Amniotic stem cell (primary cell): ENCODE data around the gene PPM1H.
"Not testable (repeated sequence)": the region's sequence is repeated elsewhere in the genome, so short reads cannot be mapped to it uniquely, and the experiment has no call there.

Source experiments
- DNase-seq: peaks from one replicate; lab custom pipeline; 2025; lab: John Stamatoyannopoulos, UW

PPM1H gene

DNA sequence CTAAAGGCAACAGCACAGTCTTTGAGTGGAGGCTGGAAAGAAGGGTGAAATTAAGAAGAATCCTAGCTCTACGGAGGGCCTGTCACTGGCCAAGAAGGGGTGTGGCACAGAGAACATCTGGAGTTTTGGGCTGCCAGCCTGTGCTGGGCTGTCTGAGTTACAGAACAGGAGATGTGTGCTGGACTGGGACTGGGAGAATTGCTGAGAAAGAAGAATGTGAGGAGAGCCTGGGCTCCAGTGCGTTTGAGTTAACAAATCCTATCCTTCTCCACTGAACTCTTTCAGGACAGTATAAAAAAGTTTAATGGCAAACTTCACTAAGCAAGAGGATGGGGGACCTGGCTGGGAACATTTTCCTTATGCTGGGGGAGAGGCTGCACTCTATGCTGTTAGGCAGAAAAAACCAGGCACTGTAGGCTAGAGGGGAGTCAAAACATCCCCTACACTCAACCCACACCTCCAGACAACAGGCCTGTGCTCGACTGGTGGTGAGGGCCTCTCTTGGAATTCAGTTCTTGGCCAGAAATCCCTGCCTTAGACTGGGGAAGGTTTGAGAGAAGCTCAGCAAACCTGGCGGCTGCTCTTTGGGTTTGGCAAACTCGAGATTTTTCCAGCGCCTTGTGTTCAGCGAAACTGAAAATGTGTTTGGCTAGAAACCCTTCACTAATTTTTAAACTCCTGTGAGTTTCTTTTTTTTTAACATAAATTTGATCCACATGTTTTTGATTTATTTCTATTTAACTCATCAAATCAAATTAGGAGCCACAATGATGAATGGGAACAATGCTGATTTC, 251.0 kb downstream of the PPM1H start:
- DNase-seq = no peak

DNA sequence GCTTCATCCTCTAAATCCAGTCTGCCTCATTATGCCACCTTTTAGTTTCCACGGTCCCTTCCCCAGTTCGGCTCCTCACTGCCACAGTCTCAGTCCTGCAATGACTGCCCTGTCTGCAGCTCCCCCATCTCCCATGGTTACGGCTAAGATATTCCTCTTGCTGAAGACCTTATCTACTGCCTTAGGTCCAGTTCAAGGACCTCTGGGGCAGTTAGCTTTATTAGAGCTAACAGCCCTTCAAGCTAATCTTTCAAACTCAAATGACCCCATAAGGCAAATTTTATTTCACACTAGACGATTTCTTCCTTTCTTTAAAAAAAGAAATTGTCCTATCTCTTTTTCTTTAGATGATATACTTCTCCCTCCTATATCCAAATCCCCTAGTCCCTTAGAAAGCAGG, 253.6 kb downstream of the PPM1H start:
- DNase-seq = no peak

DNA sequence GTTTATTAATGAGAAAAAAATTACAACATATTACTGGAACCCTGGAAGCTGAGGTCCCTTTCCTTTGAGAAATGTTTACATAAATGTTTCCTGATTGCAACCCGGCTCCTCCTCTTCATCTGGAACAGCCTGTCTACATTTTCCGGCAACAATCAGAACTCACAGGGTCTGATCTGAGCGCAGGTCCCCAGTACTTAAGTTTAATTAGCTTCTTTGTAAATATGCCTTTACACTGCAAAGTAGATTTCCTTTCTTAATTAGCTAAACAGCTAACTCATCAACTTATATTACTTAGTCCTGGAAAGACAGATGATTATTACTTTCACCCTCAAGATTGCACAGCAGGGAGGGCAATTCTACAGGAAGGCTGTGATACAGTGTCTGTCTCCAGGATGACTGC, 255.3 kb downstream of the PPM1H start:
- no peak for DNase-seq

DNA sequence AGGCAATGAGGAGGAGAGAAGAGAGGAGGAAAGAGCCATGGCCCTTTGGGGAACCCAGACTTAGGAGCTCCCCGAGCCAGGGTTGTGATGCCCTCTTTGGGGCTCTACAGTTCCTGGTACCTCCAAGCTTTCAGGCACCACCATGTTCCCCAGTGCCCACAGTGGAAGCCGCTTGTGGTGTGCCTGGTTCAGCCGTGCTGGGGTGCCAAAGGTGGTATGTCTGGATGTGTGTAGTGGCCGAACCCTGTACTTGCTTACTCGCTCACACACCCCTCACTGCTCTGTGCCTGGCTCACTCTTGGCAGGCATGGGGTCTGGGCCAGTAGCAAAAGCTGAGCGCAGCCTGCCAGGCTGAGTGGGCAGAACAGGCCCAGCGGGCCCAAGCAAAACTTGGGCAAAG, 257.6 kb downstream of the PPM1H start:
- no peak for DNase-seq

DNA sequence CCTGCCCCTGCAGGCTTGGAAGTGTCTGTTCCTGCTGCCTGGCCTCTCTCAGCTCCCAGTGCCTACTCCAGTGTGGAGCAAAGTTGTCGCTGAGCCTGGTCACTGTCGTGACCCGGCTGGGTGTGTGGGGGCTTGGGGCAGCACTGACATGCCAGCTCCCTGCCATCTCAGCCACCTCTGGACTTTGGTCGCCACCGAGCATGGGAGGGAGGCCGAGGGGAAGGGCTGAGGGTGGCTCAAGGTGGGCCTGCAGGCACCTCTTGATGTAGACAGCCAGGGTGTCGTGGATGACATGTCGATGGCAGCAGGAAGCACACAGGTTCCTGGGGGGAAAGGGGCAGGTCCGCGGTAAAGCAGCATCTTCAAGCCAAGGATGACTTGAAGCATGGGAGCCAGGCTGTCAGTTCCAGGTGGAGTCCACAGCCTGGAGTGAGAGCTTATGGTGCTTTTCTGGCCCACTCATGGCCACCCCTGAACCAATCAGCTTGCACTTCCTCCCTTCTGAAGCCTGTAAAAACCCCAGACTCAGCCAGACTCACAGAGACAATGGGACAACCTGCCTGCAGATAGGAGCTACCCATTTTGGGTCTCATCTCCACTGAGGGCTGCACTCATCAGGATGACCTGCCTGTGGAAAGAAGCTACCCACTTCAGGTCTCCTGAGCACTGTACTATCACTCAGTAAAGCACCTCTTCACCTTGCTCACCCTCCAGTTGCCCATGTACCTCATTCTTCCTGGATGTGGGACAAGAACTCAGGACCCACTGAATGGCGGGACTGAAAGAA, 258.2 kb downstream of the PPM1H start:
- DNase-seq = no peak

DNA sequence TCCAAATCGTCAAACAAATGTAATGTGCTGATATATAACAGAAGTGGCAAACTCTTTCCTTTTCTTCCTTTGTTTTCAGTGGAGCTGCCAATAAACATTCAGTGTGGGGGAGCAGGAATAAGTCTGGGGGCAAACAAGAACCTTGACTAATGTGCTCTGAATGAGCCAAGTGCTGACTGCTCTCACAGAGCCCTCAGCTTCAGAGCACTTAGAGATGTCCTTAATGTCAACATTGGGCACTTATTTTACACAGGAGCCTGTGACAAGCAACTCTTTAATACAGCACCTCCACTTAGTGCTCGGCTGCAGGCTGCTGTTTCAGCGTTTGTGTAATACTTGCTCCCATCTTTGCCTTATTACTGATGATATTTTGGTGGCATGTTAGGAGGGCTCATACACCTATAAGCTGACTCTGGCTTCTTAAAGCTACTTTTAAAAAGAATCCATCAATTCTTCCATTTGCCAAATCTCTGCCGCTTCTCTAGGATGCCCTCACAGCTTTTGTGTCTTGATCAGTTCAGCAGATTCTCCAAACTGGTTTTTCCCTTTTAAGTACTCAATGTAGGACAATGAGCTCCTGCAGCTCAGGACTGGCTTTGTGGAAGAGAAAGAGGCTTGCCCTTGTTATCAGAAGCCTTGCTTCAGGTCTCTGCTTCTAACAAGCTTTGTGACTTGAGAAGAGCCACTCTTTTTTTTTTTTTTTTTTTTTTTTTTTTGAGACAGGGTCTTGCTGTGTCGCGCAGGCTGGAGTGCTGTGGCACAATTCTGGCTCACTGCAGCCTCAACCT, 261.7 kb downstream of the PPM1H start:
- no peak for DNase-seq

DNA sequence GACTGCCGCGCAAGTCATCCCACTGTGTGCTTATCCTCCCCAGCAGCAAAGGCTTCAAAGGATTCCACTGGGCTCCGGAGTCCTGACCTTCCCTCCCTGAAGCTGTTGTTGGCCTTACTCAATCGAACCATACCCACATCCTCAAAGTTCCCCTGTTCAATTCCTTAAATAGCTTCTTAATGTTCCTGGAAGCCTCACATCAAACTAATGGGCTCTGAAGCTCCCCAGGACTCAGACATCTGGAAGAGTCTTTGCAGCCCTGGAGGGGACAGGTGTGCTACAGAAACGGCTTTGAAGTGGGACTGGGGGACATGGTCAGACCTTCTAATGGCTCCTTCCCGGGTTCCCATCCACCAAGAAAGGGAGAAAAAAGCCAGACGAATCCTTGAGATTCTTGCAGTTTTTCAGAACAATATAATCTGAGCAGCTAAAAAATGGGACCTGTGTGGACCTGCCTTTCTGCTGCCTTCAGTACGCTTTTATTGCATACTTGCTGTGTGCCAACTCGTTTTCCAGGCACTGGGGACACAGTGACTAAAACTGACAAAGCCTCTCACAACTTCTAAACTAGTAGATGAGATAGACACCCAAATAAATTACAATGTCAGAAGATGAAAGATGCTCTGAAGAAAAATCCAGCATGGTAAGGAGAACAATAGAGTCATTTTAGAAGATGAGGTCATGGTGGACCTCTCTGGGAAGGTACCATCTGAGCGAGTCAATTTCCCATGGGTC, 263.8 kb downstream of the PPM1H start:
- DNase-seq = no peak

DNA sequence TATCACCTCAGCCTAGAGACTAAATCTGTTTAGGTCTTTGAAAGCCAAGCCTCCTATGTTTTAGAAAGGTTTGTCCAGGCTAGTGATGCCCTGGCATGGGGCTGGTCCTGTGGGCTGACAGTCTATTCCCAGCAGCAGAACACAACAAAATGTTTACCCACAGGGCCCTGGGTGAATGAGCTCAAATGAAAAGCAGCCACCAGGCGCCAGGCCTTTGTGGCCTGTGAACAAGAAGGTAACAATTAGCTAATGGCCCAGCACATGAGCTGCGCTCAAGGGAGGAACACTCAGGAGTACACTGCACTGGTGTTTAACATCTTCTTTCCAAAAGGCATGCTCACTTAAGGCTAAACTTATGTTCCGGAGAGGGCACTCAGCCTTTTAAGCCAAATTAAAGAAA, 266.2 kb downstream of the PPM1H start:
- no peak for DNase-seq

DNA sequence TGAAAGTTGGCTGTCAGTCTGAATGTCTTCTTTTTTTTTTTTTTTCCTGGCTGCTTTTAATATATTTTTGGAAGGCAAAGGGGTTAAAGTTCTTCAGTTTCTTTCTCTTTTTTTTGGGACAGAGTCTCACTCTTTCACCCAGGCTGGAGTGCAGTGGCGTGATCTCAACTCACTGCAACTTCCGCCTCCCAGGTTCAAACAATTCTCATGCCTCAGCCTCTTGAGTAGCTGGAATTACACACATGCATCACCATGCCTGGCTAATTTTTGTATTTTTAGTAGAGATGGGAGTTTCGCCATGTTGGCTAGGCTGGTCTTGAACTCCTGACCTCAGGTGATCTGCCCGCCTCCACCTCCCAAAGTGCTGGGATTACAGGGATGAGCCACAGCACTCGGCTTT, 270.0 kb downstream of the PPM1H start:
- not testable (repeated sequence) for DNase-seq

DNA sequence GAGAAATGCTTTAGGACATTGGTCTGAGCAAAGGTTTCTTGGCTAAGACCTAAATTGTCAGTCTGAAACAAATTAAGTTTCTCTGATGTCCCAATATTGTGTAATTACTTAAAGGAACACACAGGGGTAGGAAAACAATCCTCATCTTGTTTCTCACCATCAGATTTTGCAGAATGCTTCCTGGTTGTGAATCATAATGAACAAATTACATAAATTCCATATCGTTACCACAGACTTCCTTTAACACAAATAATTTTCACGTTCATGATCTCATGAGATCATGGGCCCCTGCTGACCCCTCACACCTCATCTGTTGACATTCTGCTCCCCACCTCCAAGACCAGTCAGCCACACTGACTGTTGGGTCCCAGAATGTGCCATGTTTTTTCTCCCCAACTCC, 274.2 kb downstream of the PPM1H start:
- no peak for DNase-seq

DNA sequence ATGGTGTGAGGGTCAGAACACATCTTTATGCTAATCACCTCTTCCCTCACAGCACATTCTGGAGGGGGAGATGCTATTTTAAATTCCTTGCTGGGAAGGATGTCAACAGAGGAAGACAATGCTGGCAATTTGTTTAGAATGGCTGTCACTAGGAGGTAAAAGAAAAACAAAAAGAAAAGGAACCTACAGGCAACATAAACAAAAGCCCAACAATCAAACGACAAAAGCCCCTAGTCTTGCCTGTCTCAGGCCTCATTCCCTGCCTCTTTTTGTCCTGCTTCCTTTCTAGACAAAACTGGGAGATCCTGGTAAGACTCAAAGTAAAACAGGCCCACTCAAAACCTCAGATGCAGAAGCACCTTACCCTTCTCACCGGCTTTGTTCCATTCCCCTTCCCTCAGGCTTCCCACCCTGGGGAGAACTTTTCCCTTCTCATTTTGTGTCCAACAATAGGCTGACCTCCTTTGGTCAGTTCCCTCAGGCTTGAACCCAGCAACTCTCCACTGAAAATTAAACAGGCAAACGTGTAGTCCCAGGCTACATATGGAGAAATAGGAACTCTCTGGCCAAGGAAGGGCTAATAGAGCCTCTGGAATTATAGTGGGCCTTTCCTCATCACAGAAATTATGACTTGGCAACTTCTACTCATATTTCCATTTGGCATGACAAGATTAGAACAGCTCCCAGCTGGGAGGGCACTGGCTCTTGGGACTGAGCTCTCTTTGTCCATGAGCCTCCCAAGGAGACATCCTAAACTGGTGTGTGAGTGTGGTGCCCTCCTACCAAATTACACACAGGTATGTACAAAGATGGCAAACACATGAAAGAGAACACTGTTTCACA, 275.3 kb downstream of the PPM1H start:
- DNase-seq = no peak

DNA sequence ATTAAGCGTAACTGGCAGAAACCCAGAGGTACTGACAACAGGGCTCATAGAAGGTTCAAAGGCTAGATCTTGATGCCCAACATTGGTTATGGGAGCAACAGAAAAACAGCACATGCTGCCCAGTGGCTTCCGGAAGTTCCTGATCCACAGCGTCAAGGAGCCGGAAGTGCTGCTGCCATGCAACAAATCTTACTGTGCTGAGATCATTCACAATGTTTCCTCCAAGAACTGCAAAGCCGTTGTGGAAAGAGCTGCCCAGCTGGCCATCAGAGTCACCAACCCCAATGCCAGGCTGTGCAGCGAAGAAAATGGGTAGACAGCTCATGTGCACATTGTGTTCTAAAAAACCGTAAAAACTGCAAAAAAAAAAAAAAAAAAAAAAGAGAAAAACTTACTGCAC, 276.0 kb downstream of the PPM1H start:
- no peak for DNase-seq

DNA sequence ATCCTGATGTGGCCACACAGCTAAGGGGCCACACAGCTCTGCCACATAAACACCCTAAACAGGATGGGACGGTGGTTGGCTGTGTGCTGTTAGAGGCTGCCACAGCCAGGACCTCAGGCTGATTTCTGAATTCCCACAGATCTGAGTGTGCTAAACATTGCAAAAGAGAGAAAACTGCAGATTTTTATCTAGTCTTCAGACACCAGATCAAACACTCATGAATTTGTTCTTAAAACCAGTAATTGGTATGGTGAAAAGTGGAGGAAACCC, 277.7 kb downstream of the PPM1H start:
- DNase-seq = no peak

DNA sequence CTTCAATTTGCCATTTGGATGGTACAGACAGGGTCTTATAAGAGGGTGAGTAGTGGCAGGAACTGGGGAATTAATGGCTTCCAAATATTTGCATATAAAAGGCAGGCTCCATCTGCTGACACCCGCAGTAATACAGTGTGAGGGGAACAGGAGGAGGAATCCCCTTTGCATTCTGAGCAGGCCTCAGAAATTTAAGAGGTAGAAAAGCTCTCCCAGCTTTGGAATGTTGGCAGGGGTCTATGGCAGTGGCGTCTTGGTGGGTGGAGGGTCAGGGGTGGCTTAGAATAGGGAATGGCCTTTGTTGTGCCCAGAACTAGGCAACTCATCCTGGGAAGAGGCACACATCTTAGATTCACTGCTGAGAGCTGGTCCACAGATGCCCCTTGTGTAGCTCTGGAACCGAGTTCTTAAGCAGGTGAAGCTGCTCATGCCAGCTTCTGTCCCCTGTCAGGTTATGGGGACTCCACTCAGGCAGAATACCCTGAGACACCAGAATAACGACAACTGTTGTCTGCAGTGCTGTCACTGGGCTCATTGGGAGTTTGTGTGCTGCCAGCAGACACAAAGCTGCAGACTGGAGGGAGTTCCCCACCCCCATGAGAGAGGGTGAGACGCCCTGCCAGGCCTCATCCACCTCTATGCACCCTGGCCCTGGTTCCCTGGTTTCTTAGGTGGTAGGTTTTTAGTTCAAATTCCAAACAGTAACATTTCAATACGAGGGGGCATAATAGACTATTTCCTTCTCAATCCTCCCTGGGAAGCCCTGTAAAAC, 278.2 kb downstream of the PPM1H start:
- DNase-seq = no peak

DNA sequence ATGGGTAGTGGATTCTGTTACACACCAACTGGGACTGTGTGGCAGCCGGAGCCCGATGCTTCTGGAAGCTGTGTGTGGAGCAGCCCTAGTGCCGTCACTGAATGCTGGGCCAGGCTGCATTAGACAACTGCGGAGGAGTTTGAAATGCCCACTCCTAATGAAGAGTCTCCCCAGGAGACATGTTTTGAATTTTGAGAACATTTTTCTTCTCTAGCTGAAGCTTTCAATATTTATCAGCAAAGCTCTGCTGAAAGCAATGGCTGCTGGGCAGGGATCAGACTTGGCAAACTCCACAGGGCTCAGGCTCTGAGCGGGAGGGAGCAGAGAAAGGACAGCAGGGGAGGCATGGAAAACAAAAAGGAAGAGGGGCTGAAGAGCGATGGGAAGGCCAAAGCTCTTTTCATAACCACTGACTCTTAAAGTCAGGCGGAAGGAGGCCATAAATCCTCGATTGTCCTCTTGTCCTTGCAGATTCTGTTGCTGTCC, 279.2 kb downstream of the PPM1H start:
- DNase-seq = no peak

DNA sequence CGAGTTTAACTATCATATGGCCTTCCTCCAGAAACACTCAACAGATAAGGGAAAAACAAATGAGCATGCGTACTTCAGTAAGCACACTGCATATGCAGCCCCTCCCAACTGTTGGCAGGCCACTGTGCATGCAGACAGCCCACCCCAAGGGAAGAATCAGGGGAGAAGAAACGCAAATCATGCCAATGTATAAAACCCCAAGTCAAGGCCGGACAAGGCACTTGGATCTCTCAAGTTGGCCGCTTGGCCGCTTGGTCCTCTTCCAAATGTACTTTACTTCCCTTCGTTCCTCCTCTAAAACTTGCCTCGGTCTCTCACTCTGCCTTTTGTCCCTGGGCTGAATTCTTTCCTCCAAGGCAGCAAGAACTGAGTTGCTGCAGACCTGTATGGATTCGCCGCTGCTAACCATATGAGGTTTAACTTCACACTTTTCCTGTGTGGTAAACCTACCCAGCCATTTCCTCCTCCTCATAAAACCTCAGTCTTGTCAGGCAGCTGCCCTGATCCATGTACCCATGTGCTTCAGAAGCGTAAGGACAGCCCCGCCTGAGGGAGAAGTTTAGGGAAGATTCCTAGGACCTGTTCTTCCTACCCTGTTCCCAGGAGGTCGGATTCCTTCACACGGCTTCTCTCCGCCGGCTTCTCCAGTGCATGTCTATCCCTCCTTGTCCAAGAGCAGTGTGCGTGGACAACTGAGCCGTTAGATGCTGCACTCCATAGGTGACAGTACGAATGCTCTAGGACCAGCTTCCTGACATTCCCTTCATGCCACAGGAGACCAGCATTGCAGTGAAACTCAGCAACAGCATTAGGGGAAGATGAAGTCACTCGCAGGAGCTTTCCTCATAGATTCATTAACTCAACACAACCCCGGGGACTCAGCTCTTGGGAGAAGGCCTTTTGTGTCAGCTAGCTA, 280.4 kb downstream of the PPM1H start:
- DNase-seq = no peak

DNA sequence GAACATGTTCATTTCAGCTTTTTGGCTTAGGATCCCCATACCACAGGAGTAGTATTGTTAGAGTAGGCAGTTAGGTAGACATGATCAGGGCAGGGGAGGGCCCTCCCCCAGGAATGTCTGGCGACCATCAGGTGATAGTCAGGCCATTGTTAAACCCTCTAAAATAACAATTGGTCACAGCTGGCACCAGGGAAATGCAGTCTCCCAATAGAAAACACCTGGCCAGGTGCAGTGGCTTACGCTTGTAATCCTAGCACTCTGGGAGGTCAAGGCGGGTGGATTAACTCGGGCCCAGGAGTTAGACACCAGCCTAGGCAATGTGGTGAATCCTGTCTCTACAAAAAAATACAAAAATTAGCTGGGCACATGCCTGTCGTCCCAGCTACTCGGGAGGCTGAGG, 281.2 kb downstream of the PPM1H start:
- no peak for DNase-seq

DNA sequence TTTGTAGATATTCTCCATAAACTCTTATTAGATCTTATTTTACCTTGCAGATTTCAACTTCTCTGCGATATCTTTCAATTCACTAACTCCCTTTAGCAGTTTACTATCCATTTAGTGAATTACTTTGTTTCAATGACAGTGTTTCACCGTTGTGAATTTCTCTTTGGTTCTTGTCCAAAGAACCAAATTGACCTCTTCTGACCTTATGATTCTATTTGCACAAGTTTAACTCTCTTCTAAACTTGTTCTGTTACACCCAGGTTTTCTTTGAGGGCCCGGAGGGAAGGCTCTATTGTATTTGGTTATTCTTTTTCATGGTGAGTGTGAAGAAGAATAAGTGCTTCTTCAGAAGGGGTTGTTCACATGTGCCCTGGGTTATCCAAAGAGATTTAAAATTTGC, 281.6 kb downstream of the PPM1H start:
- DNase-seq = no peak

DNA sequence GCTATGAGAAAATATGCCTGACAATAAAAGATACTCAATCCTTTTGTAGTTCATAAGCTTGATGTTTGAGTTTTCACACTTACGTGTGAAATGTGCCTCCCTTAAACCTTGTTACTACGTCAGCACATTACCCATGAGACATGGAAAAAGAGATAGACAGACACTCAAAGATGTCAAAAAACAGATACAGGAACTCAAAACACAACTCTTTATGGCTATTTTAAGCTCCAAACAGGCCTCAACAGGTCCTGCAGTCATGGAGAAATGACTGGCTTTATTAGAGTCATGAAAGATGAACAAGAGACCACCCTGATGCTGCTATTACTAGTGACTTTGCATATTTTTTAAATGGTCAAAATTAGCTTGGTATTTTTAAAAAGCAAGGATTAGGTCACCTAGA, 283.8 kb downstream of the PPM1H start:
- no peak for DNase-seq
